GM12873 (cell line): ENCODE results near the gene NPHS1.

Source experiments
- TF ChIP-seq, protein P1 (sequence below): IDR thresholded peaks from 2 replicates; pipeline ENCODE4 v1.5.1; 2012; ENCODE audit warnings: low read depth, mild to moderate bottlenecking, moderate library complexity, low read length, control low read depth; ENCODE audit not compliant: insufficient read depth; ENCODE audit errors: missing control alignments

Gene NPHS1, protein sequence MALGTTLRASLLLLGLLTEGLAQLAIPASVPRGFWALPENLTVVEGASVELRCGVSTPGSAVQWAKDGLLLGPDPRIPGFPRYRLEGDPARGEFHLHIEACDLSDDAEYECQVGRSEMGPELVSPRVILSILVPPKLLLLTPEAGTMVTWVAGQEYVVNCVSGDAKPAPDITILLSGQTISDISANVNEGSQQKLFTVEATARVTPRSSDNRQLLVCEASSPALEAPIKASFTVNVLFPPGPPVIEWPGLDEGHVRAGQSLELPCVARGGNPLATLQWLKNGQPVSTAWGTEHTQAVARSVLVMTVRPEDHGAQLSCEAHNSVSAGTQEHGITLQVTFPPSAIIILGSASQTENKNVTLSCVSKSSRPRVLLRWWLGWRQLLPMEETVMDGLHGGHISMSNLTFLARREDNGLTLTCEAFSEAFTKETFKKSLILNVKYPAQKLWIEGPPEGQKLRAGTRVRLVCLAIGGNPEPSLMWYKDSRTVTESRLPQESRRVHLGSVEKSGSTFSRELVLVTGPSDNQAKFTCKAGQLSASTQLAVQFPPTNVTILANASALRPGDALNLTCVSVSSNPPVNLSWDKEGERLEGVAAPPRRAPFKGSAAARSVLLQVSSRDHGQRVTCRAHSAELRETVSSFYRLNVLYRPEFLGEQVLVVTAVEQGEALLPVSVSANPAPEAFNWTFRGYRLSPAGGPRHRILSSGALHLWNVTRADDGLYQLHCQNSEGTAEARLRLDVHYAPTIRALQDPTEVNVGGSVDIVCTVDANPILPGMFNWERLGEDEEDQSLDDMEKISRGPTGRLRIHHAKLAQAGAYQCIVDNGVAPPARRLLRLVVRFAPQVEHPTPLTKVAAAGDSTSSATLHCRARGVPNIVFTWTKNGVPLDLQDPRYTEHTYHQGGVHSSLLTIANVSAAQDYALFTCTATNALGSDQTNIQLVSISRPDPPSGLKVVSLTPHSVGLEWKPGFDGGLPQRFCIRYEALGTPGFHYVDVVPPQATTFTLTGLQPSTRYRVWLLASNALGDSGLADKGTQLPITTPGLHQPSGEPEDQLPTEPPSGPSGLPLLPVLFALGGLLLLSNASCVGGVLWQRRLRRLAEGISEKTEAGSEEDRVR (N-terminal part only)

DNA sequence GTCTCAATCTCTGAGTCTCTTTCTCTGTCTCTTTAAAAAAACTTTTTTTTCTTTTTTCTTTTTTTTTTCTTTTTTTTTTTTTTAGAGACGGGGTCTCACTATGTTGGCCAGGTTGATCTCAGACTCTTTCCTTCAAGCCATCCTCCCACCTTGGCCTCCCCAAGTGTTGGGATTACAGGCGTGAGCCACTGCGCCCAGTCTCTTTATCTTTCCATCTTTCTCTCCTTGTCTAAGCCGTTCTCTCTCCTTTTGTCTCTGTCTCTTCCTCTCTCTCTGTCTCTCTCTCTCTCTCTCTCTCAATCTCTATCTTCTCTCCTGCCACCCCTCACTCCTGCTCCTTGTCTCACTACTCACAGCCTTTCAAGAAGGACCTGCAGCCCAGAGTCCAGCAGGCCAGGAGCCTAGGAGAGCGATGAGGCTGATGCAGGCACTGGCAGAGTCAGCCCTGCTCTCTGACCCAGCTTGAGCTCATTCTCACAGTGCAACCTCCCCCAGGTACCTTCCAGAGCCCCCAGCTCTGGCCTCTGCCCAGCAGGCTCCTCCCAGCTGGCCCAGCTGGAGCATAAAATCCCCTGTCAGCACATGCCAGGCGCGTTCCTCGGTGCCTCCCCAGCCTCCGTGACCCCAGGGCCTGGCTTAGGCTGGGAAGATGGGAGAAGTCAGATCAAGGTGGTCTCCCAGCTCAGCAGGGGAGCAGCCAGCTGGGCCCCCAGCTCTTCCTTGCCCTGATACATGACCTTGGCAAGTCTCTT is at the start of gene NPHS1:
Gene NPHS1, minus strand, starts transcription at position 476 of the 752 bp plus-strand sequence. CDS start 667 bp downstream, outside the sequence.
- TF ChIP-seq, protein P1, sequence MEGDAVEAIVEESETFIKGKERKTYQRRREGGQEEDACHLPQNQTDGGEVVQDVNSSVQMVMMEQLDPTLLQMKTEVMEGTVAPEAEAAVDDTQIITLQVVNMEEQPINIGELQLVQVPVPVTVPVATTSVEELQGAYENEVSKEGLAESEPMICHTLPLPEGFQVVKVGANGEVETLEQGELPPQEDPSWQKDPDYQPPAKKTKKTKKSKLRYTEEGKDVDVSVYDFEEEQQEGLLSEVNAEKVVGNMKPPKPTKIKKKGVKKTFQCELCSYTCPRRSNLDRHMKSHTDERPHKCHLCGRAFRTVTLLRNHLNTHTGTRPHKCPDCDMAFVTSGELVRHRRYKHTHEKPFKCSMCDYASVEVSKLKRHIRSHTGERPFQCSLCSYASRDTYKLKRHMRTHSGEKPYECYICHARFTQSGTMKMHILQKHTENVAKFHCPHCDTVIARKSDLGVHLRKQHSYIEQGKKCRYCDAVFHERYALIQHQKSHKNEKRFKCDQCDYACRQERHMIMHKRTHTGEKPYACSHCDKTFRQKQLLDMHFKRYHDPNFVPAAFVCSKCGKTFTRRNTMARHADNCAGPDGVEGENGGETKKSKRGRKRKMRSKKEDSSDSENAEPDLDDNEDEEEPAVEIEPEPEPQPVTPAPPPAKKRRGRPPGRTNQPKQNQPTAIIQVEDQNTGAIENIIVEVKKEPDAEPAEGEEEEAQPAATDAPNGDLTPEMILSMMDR: no peak

DNA sequence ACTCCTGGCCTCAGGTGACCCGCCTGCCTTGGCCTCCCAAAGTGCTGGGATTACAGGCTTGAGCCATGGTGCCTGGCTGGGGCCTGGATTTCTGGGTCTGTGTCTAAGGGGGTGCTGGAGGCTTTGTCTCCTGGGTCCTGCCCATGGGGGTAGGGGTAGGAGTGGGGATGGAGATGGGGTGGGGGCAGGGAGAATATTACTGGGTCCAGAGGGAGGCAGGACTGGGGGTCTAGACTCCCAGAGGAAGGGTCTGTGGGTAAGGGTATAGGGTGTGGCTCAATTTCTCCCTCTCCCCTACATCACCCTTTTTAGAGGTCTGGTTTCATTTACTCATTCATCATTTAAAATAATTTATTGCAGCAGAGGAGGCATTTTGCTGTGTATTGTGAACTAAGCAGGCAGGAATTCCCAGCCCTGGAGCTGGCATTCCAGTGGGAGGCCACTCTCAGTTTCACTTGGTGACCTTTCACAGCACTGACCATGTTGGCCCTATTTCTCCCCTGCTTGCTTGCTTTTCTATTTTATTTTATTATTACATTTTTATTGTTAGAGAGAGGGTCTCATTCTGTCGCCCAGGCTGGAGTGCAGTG is 48.8 kb upstream of the NPHS1 start:
- TF ChIP-seq, protein P1: no peak

DNA sequence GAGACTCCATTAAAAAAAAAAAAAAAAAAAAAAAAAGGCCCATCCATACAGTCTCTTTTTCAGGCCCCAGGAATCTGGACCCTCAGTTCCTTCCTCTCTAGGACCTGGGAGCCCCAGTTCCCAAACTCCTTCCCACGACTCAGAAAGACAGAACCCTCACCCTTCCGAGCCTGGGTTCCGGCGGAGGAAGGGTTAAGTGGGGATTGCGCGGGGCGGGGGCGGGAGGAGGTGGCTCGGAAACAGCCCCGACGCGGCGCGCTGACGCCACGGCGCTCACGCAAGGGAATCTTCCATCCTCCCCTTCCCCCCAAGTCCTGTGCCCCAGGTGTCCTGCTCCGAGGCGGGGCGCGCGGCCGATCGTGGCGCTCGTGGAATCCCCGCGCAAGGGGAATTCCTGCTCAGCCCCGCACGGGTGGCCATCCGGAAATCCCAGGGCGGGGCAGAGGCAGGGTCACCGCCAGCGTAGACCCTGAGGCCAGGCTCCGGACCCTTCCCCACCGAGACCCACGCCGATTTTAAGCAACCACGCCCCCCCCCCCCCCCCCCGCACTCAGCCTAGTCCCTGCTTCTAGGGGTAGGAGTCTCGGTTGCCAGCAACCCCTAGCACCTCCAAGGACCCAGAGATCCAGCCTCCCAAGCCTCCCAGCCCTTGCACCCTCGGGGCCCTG is 47.4 kb upstream of the NPHS1 start:
- TF ChIP-seq, protein P1: no peak

DNA sequence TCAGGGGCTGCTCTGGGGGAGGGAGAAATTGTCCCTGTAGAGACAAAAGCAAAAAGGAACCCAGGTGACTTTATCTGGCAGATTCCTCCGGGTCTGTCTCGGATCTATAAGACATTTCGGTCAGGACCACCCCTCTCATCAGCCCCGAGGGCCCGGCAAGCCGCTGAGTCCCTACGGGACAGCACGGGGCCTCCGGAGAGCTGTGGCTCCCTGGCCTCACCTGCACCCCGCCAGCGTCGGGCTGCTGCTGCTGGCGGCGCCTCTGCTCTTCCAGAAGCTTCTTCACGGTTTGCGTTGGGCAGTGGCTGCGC is 46.1 kb upstream of the NPHS1 start:
- TF ChIP-seq, protein P1: no peak

DNA sequence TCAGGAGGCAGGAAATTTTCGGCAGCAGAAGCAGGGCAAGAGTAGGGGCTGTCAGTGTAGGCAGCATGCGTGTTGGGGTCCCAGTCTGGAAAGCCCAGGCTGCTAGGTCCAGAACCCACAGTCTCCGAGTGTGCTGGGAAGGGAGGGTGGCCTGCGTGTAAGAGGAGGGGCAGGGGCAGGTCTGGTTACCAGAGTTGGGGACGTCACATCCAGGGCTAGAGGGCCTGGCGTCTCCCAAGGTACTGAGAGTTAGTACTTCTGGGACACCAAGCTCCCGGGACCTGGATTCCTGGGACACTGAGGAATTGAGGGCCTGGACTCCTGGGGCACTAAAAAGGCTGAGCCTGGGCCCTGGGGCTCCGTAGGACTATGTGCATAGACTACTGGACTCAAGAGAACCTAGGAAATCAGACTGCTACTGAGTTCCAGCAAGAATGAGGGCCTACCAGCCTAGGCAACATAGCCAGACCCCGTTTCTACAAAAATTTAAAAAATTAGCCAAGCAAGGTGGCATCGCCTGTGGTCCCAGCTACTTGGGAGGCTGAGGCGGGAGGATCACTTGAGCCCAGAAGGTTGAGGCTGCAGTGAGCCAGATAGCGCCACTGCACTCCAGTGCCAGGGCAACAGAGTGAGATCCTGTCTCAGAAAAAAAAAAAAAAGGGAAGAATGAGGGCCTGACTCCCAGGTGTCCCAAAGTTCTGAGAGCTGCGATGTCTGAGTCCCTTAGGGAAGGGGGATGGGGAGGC is 45.6 kb upstream of the NPHS1 start:
- TF ChIP-seq, protein P1: no peak

DNA sequence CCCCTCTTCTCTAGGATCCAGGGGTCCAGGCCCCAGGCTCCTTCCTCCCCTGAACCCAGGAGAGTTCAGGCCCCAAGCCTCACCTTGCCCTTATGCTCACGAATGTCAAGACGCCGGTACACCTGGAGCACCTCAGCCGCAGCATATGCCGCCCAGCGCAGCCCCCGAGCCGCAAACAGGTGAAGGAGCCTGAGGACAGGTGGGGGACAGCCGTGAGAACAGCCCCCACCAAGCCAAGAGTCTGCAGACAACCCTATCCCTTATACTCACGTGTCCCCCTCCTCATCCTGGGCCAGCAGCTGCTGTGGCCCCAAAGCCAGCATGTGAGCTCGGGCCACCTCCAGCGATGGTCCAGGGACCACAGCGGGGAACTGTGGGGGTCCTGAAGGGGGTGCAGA is 44.3 kb upstream of the NPHS1 start:
- TF ChIP-seq, protein P1: no peak
